GM23338 (cell line): ENCODE measurements around the gene THAP5.

Source experiments
- EZH2phosphoT487 ChIP-seq: fragments of 200-600 bp; sonication (generic); IDR thresholded peaks from one replicate; pipeline ENCODE4 v1.8.1; 2018; ENCODE audit warnings: antibody characterized with exemption; ENCODE audit not compliant: unreplicated experiment
- POLR2AphosphoS5 ChIP-seq: IDR thresholded peaks from 2 replicates; pipeline ENCODE4 v1.6.1; 2016; ENCODE audit warnings: antibody characterized with exemption, low read depth

DNA sequence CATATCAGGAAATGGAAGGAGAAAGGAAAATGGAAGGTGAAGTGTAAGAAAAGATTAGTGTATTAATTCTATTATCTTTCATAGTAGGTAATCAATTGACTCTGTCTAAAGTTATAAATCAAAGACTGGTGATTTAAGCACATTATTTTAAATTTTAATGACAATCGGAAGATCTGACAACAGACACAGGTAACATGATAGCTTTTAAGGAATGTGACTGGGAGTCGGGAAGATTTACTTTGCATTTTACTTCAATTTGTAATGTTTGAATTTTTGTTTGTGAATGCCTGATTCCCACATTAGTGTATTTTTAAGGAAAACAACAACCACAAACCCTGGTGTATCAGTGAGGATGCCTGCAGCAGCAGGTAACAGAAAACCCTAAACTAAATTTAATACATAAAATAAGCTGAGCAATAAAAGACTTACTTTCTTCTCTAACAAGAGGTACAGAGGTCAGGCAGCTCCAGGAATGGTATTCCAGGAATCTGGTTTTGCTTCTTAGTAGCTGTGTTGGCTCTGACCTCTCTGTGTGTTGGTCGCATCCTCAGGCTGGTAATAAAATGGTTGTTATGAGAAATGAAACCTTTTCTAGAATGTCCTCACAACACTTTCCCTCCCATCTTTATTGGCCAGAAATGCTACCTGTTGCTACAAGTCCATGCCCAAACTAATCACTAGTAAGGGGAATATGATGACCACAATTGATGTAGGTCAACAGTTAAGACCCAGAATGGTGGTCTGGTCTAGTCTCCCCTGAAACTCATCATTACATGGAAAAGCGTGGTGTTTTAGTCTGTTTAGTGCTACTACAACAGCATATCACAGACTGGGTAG lies 12.4 kb upstream of the THAP5 start:
- no peak for TF ChIP-seq POLR2AphosphoS5
- no peak for TF ChIP-seq EZH2phosphoT487
